PC-3 (cell line): ENCODE measurements around the gene HMGCS2. TPM values are rescaled to one million over a fixed set of nuclear protein-coding genes. Genes with fewer than 3 reads are reported as not detected.

Source experiments
- ATAC-seq: fragments of 200-7000 bp; cut with Tn5 transposase; 2 replicates; pipeline ENCODE4 v1.9.1; 2020; ENCODE audit warnings: mild to moderate bottlenecking, moderate library complexity
- BruUV-seq: library from RNA; stranded (reverse); fragments of 400-500 nt; replicated peaks from 2 replicates; lab custom pipeline; 2021; lab: Mats Ljungman, UMichigan
- CTCF ChIA-PET: fragments of 300-600 bp; sonication (Branson Sonifier 250); formaldehyde crosslinking; loops from one replicate; lab custom pipeline; 2022; ENCODE audit warnings: antibody characterized with exemption; lab: Charles Lee
- POLR2A ChIA-PET: fragments of 300-600 bp; sonication (Branson Sonifier 250); formaldehyde crosslinking; loops from one replicate; lab custom pipeline; 2022; ENCODE audit warnings: antibody characterized with exemption; ENCODE audit not compliant: unreplicated experiment; lab: Charles Lee
- DNase-seq: peaks from one replicate; pipeline ENCODE4 v3.0.0-alpha.2; 2015
- H2AFZ ChIP-seq: fragments of 300-600 bp; sonication (generic); 2 replicates; pipeline ENCODE4 v1.6.0; 2016; ENCODE audit warnings: antibody characterized with exemption, low read length
- H3F3A ChIP-seq: fragments of 300-600 bp; sonication (generic); one replicate; pipeline ENCODE4 v1.6.0; 2017; ENCODE audit warnings: antibody characterized with exemption, low read length, control low read depth, mild to moderate bottlenecking; ENCODE audit not compliant: unreplicated experiment
- H3K27ac ChIP-seq: fragments of 300-600 bp; sonication (generic); 2 replicates; pipeline ENCODE4 v1.5.1; 2016; ENCODE audit warnings: mild to moderate bottlenecking, low read length
- H3K27me3 ChIP-seq: fragments of 300-600 bp; sonication (generic); 2 replicates; pipeline ENCODE4 v1.6.1; 2016; ENCODE audit warnings: low read length, mixed read lengths
- H3K36me3 ChIP-seq: fragments of 300-600 bp; sonication (generic); 2 replicates; pipeline ENCODE4 v1.6.1; 2016; ENCODE audit warnings: low read depth, mixed run types, low read length, mixed read lengths
- H3K4me1 ChIP-seq: fragments of 300-600 bp; sonication (generic); 2 replicates; pipeline ENCODE4 v1.5.1; 2016; ENCODE audit warnings: low read length; ENCODE audit not compliant: insufficient read depth
- H3K4me2 ChIP-seq: fragments of 300-600 bp; sonication (generic); 2 replicates; pipeline ENCODE4 v1.6.0; 2016; ENCODE audit warnings: low read length
- H3K4me3 ChIP-seq: fragments of 300-600 bp; sonication (generic); 2 replicates; pipeline ENCODE4 v1.5.1; 2016; ENCODE audit warnings: mild to moderate bottlenecking, low read length, mixed read lengths
- H3K79me2 ChIP-seq: fragments of 300-600 bp; sonication (generic); 2 replicates; pipeline ENCODE4 v1.6.1; 2017; ENCODE audit warnings: low read length, mixed read lengths
- H3K9ac ChIP-seq: fragments of 300-600 bp; sonication (generic); 2 replicates; pipeline ENCODE4 v1.6.0; 2016; ENCODE audit warnings: mild to moderate bottlenecking, low read length
- H3K9me2 ChIP-seq: fragments of 300-600 bp; sonication (generic); replicated peaks from 2 replicates; pipeline ENCODE4 v1.6.1; 2016; ENCODE audit warnings: mixed run types, low read length, mixed read lengths
- H3K9me3 ChIP-seq: fragments of 300-600 bp; sonication (generic); 2 replicates; pipeline ENCODE4 v1.6.1; 2016; ENCODE audit warnings: low read length, mixed read lengths
- H4K20me1 ChIP-seq: fragments of 300-600 bp; sonication (generic); 2 replicates; pipeline ENCODE4 v1.6.1; 2016; ENCODE audit warnings: low read length, mixed read lengths
- CTCF ChIP-seq: fragments of 300-600 bp; sonication (generic); conservative IDR thresholded peaks from 2 replicates; pipeline ENCODE4 v1.5.1; 2017; ENCODE audit warnings: antibody characterized with exemption, low read depth, mild to moderate bottlenecking, low read length
- EZH2 ChIP-seq: fragments of 300-600 bp; sonication (generic); IDR thresholded peaks from one replicate; pipeline ENCODE4 v1.6.1; 2017; ENCODE audit warnings: antibody characterized with exemption, mild to moderate bottlenecking, low read length; ENCODE audit not compliant: unreplicated experiment
- EZH2phosphoT487 ChIP-seq: fragments of 300-600 bp; sonication (generic); IDR thresholded peaks from 2 replicates; pipeline ENCODE4 v1.6.1; 2018; ENCODE audit warnings: mild to moderate bottlenecking, antibody characterized with exemption, low read length, borderline replicate concordance
- intact Hi-C: fragments of 100-400 bp; cut with micrococcal nuclease; formaldehyde crosslinking; loops from 2 replicates; pipeline ENCODE4 v1.9.0; 2023
- total RNA-seq: library from RNA; depleted of rRNA; stranded (reverse); fragments of >200 nt; gene quantifications from 2 replicates; pipeline ENCODE4 v1.2.3, GENCODE V29; 2014

Gene HMGCS2
- total RNA-seq, 1 experiment from 2014 or later = not detected

- DNase-seq = no peak
- peaks cover 19% of the 10 kb centered on the region for H3K4me1 ChIP-seq
- no peak for ATAC-seq
- H3K9me3 ChIP-seq = no peaks in the 10 kb centered on the region
- CTCF ChIA-PET = no interaction called here
- TF ChIP-seq EZH2phosphoT487 = no peak
- no peaks in the 10 kb centered on the region for H4K20me1 ChIP-seq
- no peaks in the 10 kb centered on the region for H3K9me2 ChIP-seq
- POLR2A ChIA-PET = no interaction called here
- H3K79me2 ChIP-seq = no peaks in the 10 kb centered on the region
- H3K4me2 ChIP-seq = no peak overlapping the region
- intact Hi-C loops = no loop called here
- no peak overlapping the region for H3K4me3 ChIP-seq
- no peaks in the 10 kb centered on the region for H3K36me3 ChIP-seq
- no peak overlapping the region for H3K27ac ChIP-seq
- H2AFZ ChIP-seq = no peak overlapping the region
- BruUV-seq = no TSS peak
- no peaks in the 10 kb centered on the region for H3F3A ChIP-seq
- no peaks in the 10 kb centered on the region for H3K27me3 ChIP-seq
- H3K9ac ChIP-seq = no peak overlapping the region
Measured at GRCh38 chr1:119774746-119775490, 6.2 kb upstream of the HMGCS2 start.

- H2AFZ ChIP-seq = no peak overlapping the region
- no peak for TF ChIP-seq CTCF
- no peak for TF ChIP-seq EZH2
- TF ChIP-seq EZH2phosphoT487 = no peak
- H3K9me3 ChIP-seq = no peaks in the 10 kb centered on the region
- no peaks in the 10 kb centered on the region for H3K9me2 ChIP-seq
- ChIA-PET POLR2A (interaction anchor here (0.6 kb wide), 1 partner anchor 86 kb away, joined by 4 read pairs; no protein-coding TSS in a partner anchor), CTCF (no interaction called here)
- peaks cover 16% of the 10 kb centered on the region for H3K4me1 ChIP-seq
- no peaks in the 10 kb centered on the region for H3K36me3 ChIP-seq
- H3K9ac ChIP-seq = no peak overlapping the region
- H3K79me2 ChIP-seq = no peaks in the 10 kb centered on the region
- H3K27me3 ChIP-seq = no peaks in the 10 kb centered on the region
- intact Hi-C loops = no loop called here
- ATAC-seq = peak; percentile 64
- BruUV-seq = no TSS peak
- H3F3A ChIP-seq = no peaks in the 10 kb centered on the region
- H3K27ac ChIP-seq = no peak overlapping the region
- peak overlapping the region; percentile 23 for H3K4me2 ChIP-seq
- no peak overlapping the region for H3K4me3 ChIP-seq
- DNase-seq = peak; percentile 21
- no peaks in the 10 kb centered on the region for H4K20me1 ChIP-seq
Measured at GRCh38 chr1:119773711-119774241, 5.1 kb upstream of the HMGCS2 start.

DNA sequence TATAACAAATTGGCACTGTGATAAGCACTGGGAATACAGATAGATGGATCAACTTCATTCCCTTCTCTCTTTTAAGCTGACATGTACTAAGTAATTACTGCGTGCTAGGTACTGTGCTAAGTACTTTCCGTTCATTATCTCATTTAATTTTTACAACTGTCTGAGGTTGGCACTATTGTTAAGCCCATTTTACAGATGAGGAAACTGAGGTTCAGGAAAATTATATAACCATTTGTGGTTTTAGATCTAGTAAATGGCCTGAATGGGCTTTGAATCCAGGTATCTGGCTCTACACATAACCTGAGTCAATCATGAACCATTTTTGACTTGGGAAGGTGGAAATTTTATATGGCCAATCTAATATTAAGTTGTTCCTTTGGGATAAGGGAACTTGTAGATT lies 3.6 kb upstream of the HMGCS2 start:
- ChIA-PET CTCF (no interaction called here), POLR2A (no interaction called here)
- no peaks in the 10 kb centered on the region for H3K9me3 ChIP-seq
- H3K4me2 ChIP-seq = no peak overlapping the region
- H3K79me2 ChIP-seq = no peaks in the 10 kb centered on the region
- no peak for ATAC-seq
- no peak overlapping the region for H3K9ac ChIP-seq
- H3F3A ChIP-seq = no peaks in the 10 kb centered on the region
- no peaks in the 10 kb centered on the region for H3K36me3 ChIP-seq
- intact Hi-C loops = no loop called here
- no TSS peak for BruUV-seq
- DNase-seq = no peak
- peaks cover 22% of the 10 kb centered on the region for H3K4me1 ChIP-seq
- no peak overlapping the region for H3K4me3 ChIP-seq
- H3K27me3 ChIP-seq = no peaks in the 10 kb centered on the region
- no peak overlapping the region for H2AFZ ChIP-seq
- no peak overlapping the region for H3K27ac ChIP-seq
- TF ChIP-seq EZH2phosphoT487 = no peak
- TF ChIP-seq EZH2 = no peak
- no peak for TF ChIP-seq CTCF
- no peaks in the 10 kb centered on the region for H4K20me1 ChIP-seq
- H3K9me2 ChIP-seq = no peaks in the 10 kb centered on the region
